ENCODE results near the gene FALEC.

- TF ChIP-seq CTCF (IDR thresholded peaks at IDR 0.05; ENCODE audit: low read depth, low read length) (no peak), POLR2A (IDR thresholded peaks at IDR 0.05; ENCODE audit: extremely low read depth, insufficient read length) (no peak), MYC (IDR thresholded peaks at IDR 0.05; ENCODE audit: low read depth, low read length) (no peak; the same call in 1 of the 2 replicates), MAX (IDR thresholded peaks at IDR 0.05; ENCODE audit: low read depth, low read length) (no peak)
These were observed 62.9 kb downstream of the FALEC start for GRCh38 chr1:150578272-150579109.

Data from NB4 (cell line).